ENCODE data around the gene MACROD2. TPM values are rescaled to one million over a fixed set of nuclear protein-coding genes. Genes with fewer than 3 reads are reported as not detected.
"Not testable (repeated sequence)": the region's sequence is repeated elsewhere in the genome, so short reads cannot be mapped to it uniquely, and the experiment has no call there.

MACROD2 gene
- total RNA-seq, 1 experiment from 2014 or later = 0.12 TPM

GRCh38 chr20:14972690-14973089 is 977.4 kb downstream of the MACROD2 start:
- Histone ChIP-seq H3K27ac (no peak overlapping the region), H3K4me3 (no peak overlapping the region), H3K36me3 (no peaks in the 10 kb centered on the region), H3K27me3 (no peaks in the 10 kb centered on the region), H3K9me3 (replicated peaks) (no peaks in the 10 kb centered on the region), H3K4me1 (no peaks in the 10 kb centered on the region)
- no peak for DNase-seq

GRCh38 chr20:14979453-14979986 is 984.2 kb downstream of the MACROD2 start:
- Histone ChIP-seq H3K4me1 (no peaks in the 10 kb centered on the region), H3K27ac (no peak overlapping the region)
- no peak for DNase-seq

GRCh38 chr20:14981486-14981885 is 986.2 kb downstream of the MACROD2 start:
- not testable (repeated sequence) for H3K4me3 ChIP-seq; H3K27ac ChIP-seq; H3K9me3 ChIP-seq (replicated peaks); H3K36me3 ChIP-seq; H3K27me3 ChIP-seq; DNase-seq; H3K4me1 ChIP-seq

More at GRCh38 chr20:14979453-14979986, 984.2 kb downstream of the MACROD2 start:
- Histone ChIP-seq H3K4me3 (no peak overlapping the region), H3K36me3 (no peaks in the 10 kb centered on the region), H3K27me3 (no peaks in the 10 kb centered on the region), H3K9me3 (replicated peaks) (0 out of 2 replicates have a peak, but pooled peaks cover 2% of the 10 kb centered on the region)

GRCh38 chr20:14982324-14982723 is 987.0 kb downstream of the MACROD2 start:
- not testable (repeated sequence) for DNase-seq, H3K36me3 ChIP-seq, H3K27me3 ChIP-seq

DNA sequence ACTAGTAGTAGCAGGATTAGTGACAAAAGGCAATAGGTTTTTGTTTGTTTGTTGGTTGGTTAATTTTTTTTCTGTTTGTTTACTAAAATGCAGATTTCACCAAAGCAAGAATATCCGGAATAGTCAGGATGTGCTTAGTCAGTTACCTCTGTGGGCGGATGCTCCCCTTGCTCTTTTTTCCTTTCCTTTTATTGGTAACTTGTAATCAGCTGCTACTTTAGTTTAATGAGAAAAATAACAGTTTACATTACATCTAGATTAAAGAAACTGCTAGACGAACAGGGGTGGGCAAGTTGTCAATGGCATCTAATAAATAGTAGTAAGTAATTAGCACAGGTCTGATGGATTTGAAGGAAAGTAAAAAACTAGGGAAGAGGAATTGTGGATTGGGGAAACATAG is 989.0 kb downstream of the MACROD2 start:
- Histone ChIP-seq H3K4me3 (no peak overlapping the region), H3K4me1 (peaks cover under 1% of the 10 kb centered on the region), H3K36me3 (no peaks in the 10 kb centered on the region), H3K27ac (no peak overlapping the region), H3K9me3 (replicated peaks) (0 out of 2 replicates have a peak, but pooled peaks cover 2% of the 10 kb centered on the region), H3K27me3 (no peaks in the 10 kb centered on the region)
- no peak for DNase-seq

More at GRCh38 chr20:14982324-14982723, 987.0 kb downstream of the MACROD2 start:
- H3K27ac ChIP-seq; H3K9me3 ChIP-seq (replicated peaks); H3K4me3 ChIP-seq; H3K4me1 ChIP-seq: not testable (repeated sequence)

GRCh38 chr20:14984768-14985622 is 989.7 kb downstream of the MACROD2 start:
- Histone ChIP-seq H3K36me3 (no peaks in the 10 kb centered on the region), H3K27ac (no peak overlapping the region), H3K9me3 (replicated peaks) (0 out of 2 replicates have a peak, but pooled peaks cover 2% of the 10 kb centered on the region), H3K4me3 (no peak overlapping the region), H3K27me3 (no peaks in the 10 kb centered on the region), H3K4me1 (peaks cover 8% of the 10 kb centered on the region)
- no peak for DNase-seq

DNA sequence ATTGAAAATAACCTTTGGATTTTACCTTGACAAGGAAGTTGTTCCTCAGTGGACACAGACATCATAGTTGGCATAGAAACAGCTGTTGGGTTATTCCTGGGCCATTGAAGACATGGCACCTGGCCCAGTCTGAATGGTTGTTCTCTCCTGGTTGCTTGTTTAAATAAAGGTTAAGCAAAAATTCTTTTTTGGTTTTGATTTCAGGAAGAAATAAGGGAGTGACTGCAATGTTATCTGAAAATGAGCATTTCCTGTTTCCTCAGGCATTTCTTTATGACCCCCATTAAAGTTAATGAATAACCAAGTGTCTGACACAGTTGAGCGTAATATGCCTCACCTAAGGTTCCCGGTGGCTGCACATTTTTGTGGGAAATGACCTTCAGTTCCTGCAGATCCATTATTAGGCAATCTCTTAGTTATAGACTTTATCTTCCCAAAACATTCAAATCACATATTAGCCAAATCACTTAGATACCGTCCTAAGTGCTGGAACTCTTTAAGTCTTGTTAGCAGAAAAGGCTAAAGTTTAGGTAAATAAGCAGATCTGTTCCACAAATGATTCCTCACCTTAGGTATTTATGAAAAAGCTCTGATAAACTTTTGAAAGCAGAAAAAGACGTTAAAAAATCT is 990.8 kb downstream of the MACROD2 start:
- H3K4me1 ChIP-seq = peaks cover 15% of the 10 kb centered on the region
- 0 out of 2 replicates have a peak, but pooled peaks cover 2% of the 10 kb centered on the region for H3K9me3 ChIP-seq (replicated peaks)
- no peak overlapping the region for H3K4me3 ChIP-seq
- H3K36me3 ChIP-seq = no peaks in the 10 kb centered on the region
- no peak overlapping the region for H3K27ac ChIP-seq
- DNase-seq = no peak
- no peaks in the 10 kb centered on the region for H3K27me3 ChIP-seq

DNA sequence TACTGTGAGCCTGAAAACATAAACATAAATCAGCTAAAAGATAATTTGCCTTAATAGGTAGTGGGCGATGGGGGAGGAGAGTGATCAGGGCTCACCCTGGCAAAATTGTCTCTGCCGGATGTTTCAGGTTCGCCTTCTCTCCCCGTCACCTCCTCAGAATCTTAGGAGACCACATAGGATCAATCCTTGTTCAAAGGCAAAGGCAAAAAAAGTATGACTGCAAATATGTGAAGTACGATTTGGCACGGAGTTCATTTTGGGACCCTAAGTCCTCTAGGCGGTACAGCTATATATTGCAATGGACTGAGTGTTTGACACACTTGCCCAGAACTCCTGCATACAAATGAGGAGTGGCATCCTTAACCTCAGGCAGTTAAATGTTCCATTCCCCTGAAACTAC is 991.3 kb downstream of the MACROD2 start:
- Histone ChIP-seq H3K27ac (no peak overlapping the region), H3K27me3 (no peaks in the 10 kb centered on the region), H3K4me1 (peaks cover 20% of the 10 kb centered on the region), H3K4me3 (no peak overlapping the region), H3K36me3 (no peaks in the 10 kb centered on the region), H3K9me3 (replicated peaks) (0 out of 2 replicates have a peak, but pooled peaks cover 2% of the 10 kb centered on the region)
- no peak for DNase-seq

- H3K9me3 ChIP-seq (replicated peaks) = no peaks in the 10 kb centered on the region
- no peak overlapping the region for H3K27ac ChIP-seq
- peaks cover 42% of the 10 kb centered on the region for H3K4me1 ChIP-seq
- H3K4me3 ChIP-seq = no peak overlapping the region
- no peaks in the 10 kb centered on the region for H3K27me3 ChIP-seq
- no peaks in the 10 kb centered on the region for H3K36me3 ChIP-seq
- DNase-seq = peak; percentile 40 to 56
These were observed 994.4 kb downstream of the MACROD2 start for GRCh38 chr20:14989535-14990290.

- peaks cover 42% of the 10 kb centered on the region for H3K4me1 ChIP-seq
- H3K27me3 ChIP-seq = no peaks in the 10 kb centered on the region
- H3K4me3 ChIP-seq = no peak overlapping the region
- no peaks in the 10 kb centered on the region for H3K9me3 ChIP-seq (replicated peaks)
- no peak overlapping the region for H3K27ac ChIP-seq
- no peaks in the 10 kb centered on the region for H3K36me3 ChIP-seq
- DNase-seq = peak in 1 of 2 experiments; percentile 50
These were observed 995.7 kb downstream of the MACROD2 start for GRCh38 chr20:14991023-14991422.

GRCh38 chr20:14992153-14992552 is 996.8 kb downstream of the MACROD2 start:
- no peak overlapping the region for H3K27ac ChIP-seq
- peaks cover 42% of the 10 kb centered on the region for H3K4me1 ChIP-seq
- H3K4me3 ChIP-seq = no peak overlapping the region
- H3K27me3 ChIP-seq = no peaks in the 10 kb centered on the region
- H3K36me3 ChIP-seq = no peaks in the 10 kb centered on the region
- no peaks in the 10 kb centered on the region for H3K9me3 ChIP-seq (replicated peaks)
- no peak for DNase-seq

GRCh38 chr20:14992961-14993360 is 997.6 kb downstream of the MACROD2 start:
- Histone ChIP-seq H3K9me3 (replicated peaks) (no peaks in the 10 kb centered on the region), H3K4me3 (no peak overlapping the region), H3K27me3 (no peaks in the 10 kb centered on the region), H3K36me3 (no peaks in the 10 kb centered on the region), H3K27ac (no peak overlapping the region), H3K4me1 (peaks cover 42% of the 10 kb centered on the region)
- peak; percentile 41 to 69 for DNase-seq

DNA sequence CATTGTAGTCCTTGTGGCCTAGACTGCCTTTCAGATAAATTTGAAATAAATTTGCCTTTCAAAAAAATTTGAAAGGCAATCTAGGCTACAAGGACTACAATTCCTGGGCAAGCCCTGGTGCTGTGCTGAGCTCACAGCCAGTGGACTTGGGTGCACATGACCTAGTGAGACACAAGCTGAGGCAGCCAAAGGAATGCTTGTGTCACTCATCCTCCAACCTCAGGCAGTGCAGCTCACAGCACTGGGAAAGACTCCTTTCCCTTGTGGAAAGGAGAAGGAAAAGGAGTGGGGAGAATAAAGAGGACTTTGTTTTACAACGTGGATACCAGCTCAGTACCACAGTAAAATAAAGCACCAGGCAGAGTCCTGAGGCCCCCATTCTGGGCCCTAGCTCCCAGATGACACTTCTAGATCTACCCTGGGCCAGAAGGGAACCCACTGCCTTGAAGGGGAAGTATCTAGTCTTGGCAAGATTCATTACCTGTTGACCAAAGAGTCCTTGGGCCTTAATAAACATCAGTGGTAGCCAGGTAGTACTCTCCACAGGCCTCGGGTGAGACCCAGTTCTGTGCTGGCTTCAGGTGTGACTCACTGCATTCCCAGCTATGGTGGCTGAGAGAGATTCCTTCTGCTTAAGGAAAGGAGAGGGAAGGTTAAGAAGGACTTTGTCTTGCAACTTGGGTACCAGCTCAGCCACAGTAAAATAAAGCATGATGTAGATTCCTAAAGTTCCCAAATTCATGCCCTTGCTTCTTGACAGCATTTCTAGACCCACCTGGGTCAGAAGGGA is 1001.8 kb downstream of the MACROD2 start:
- no peaks in the 10 kb centered on the region for H3K36me3 ChIP-seq
- H3K27me3 ChIP-seq = no peaks in the 10 kb centered on the region; the same call in 1 of the 2 replicates
- H3K27ac ChIP-seq = no peak overlapping the region
- H3K4me1 ChIP-seq = peaks cover 18% of the 10 kb centered on the region
- H3K9me3 ChIP-seq (replicated peaks) = no peaks in the 10 kb centered on the region; the same call in 1 of the 2 replicates
- H3K4me3 ChIP-seq = no peak overlapping the region
- no peak for DNase-seq

DNA sequence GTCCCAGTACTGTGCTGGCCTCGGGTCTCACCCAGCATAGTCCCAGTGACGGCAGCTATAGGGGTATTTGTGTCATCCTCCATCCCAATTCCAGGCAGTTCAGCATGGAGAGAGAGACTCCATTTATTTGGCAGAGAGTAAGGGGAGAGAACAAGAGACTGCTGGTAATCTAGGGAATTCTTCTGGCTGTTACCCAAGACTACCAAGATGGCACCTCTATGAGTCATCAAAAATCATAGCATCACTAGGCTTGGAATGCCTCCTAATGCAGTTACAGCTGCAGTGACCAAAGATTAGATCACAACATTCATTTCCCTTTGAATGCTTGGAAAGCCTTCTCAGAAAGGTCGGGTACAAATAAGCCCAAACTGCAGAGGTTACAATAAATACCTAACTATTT is 1002.5 kb downstream of the MACROD2 start:
- peak; percentile 9 to 31 for DNase-seq
- H3K4me1 ChIP-seq = peaks cover 11% of the 10 kb centered on the region
- no peak overlapping the region for H3K4me3 ChIP-seq
- no peaks in the 10 kb centered on the region for H3K36me3 ChIP-seq
- H3K27ac ChIP-seq = no peak overlapping the region
- no peaks in the 10 kb centered on the region; the same call in 1 of the 2 replicates for H3K27me3 ChIP-seq
- H3K9me3 ChIP-seq (replicated peaks) = no peaks in the 10 kb centered on the region; the same call in 1 of the 2 replicates
